Suprapubic skin (tissue), 2 donors: ENCODE data around the gene LRFN3.

ENCODE experiments used
- EP300 ChIP-seq: sonication (generic); formaldehyde crosslinking; IDR thresholded peaks from one replicate; pipeline ENCODE4 v1.6.1; 2017; ENCODE audit warnings: antibody characterized with exemption
- POLR2A ChIP-seq, 2 donors: fragments of 450-650 bp; IDR thresholded peaks; one replicate each; pipeline ENCODE4 v1.6.1; 2017; ENCODE audit warnings: antibody characterized with exemption in 2 of 2, mild to moderate bottlenecking in 2 of 2, moderate library complexity in 2 of 2

GRCh38 chr19:35940078-35940775 lies 4.1 kb downstream of the LRFN3 start:
- no peak for TF ChIP-seq EP300
- no peak for TF ChIP-seq POLR2A (IDR thresholded peaks at IDR 0.05)
